WTC11 (cell line): ENCODE measurements around the gene IRS2. TPM values are rescaled to one million over a fixed set of nuclear protein-coding genes. Genes with fewer than 3 reads are reported as not detected.
A peak's percentile ranks its signal among the peaks of the same experiment; 100 is the strongest.

ENCODE experiments used
- ATAC-seq: fragments of 200-7000 bp; cut with Tn5 transposase; 2 replicates; pipeline ENCODE4 v1.10.0; 2021; ENCODE audit warnings: mild to moderate bottlenecking, moderate library complexity
- CTCF ChIA-PET: fragments of 300-600 bp; sonication (Branson Sonifier 250); formaldehyde crosslinking; loops from one replicate; lab custom pipeline; 2021; ENCODE audit warnings: antibody characterized with exemption; lab: Charles Lee
- POLR2A ChIA-PET: fragments of 350-600 bp; sonication (Branson Sonifier 250); formaldehyde crosslinking; loops from one replicate; lab custom pipeline; 2021; ENCODE audit warnings: antibody characterized with exemption; lab: Charles Lee
- DNase-seq: peaks from one replicate; pipeline ENCODE4 v3.0.0; 2021; ENCODE audit warnings: low spot score
- H3K27ac Mint-ChIP-seq: 2 replicates; pipeline ENCODE4 v1.8.0; 2021; ENCODE audit warnings: mixed read lengths
- H3K27me3 Mint-ChIP-seq: 2 replicates; pipeline ENCODE4 v1.8.0; 2021; ENCODE audit warnings: low read depth, mild to moderate bottlenecking, moderate library complexity, mixed read lengths
- H3K36me3 Mint-ChIP-seq: 2 replicates; pipeline ENCODE4 v1.8.0; 2021; ENCODE audit warnings: mixed read lengths
- H3K4me1 Mint-ChIP-seq: 2 replicates; pipeline ENCODE4 v1.8.0; 2022; ENCODE audit warnings: mixed read lengths
- H3K4me3 Mint-ChIP-seq: 2 replicates; pipeline ENCODE4 v1.8.0; 2021; ENCODE audit warnings: mild to moderate bottlenecking, moderate library complexity, mixed read lengths
- H3K9me3 Mint-ChIP-seq: 2 replicates; pipeline ENCODE4 v1.8.0; 2021; ENCODE audit warnings: mixed read lengths
- ATF1 ChIP-seq: sonication (generic); formaldehyde crosslinking; IDR thresholded peaks from 2 replicates; pipeline ENCODE4 v1.8.1; 2023; ENCODE audit warnings: mild to moderate bottlenecking, moderate library complexity, missing genetic modification reagents
- ATF2 ChIP-seq: sonication (generic); formaldehyde crosslinking; IDR thresholded peaks from 2 replicates; pipeline ENCODE4 v1.8.1; 2022; ENCODE audit warnings: low read depth, missing genetic modification reagents, borderline replicate concordance
- EMX1 ChIP-seq: fragments of 250-450 bp; sonication (Bioruptor Pico); IDR thresholded peaks from 2 replicates; pipeline ENCODE4 v1.8.0; 2021; ENCODE audit warnings: mild to moderate bottlenecking
- FOXJ3 ChIP-seq: sonication (generic); formaldehyde crosslinking; IDR thresholded peaks from 2 replicates; pipeline ENCODE4 v1.9.0; 2021; ENCODE audit warnings: missing genetic modification reagents, mild to moderate bottlenecking, borderline replicate concordance
- FOXK1 ChIP-seq: sonication (generic); formaldehyde crosslinking; IDR thresholded peaks from 2 replicates; pipeline ENCODE4 v1.8.0; 2022; ENCODE audit warnings: mild to moderate bottlenecking, moderate library complexity, missing genetic modification reagents
- FOXP1 ChIP-seq: sonication (generic); formaldehyde crosslinking; IDR thresholded peaks from 2 replicates; pipeline ENCODE4 v1.8.0; 2022; ENCODE audit warnings: missing genetic modification reagents, mild to moderate bottlenecking, moderate library complexity, borderline replicate concordance
- GTF2I ChIP-seq: fragments of 250-450 bp; sonication (Bioruptor Pico); conservative IDR thresholded peaks from 2 replicates; pipeline ENCODE4 v1.4.0; 2021; ENCODE audit warnings: mild to moderate bottlenecking
- IRF2 ChIP-seq: sonication (generic); formaldehyde crosslinking; IDR thresholded peaks from 2 replicates; pipeline ENCODE4 v1.8.0; 2022; ENCODE audit warnings: low read depth, missing genetic modification reagents, borderline replicate concordance
- MAX ChIP-seq: sonication (generic); formaldehyde crosslinking; IDR thresholded peaks from 2 replicates; pipeline ENCODE4 v1.8.0; 2022; ENCODE audit warnings: mild to moderate bottlenecking, missing genetic modification reagents
- MXD4 ChIP-seq: fragments of 250-450 bp; sonication (Bioruptor Pico); IDR thresholded peaks from 2 replicates; pipeline ENCODE4 v1.8.0; 2021; ENCODE audit warnings: mild to moderate bottlenecking, moderate library complexity, borderline replicate concordance
- NFYB ChIP-seq: sonication (generic); formaldehyde crosslinking; conservative IDR thresholded peaks from 2 replicates; pipeline ENCODE4 v1.8.0; 2022; ENCODE audit warnings: low read depth, missing genetic modification reagents
- NR1H2 ChIP-seq: sonication (generic); formaldehyde crosslinking; IDR thresholded peaks from 2 replicates; pipeline ENCODE4 v1.9.0; 2021; ENCODE audit warnings: mild to moderate bottlenecking, moderate library complexity, missing genetic modification reagents
- PRRX2 ChIP-seq: fragments of 250-450 bp; sonication (Bioruptor Pico); IDR thresholded peaks from 2 replicates; pipeline ENCODE4 v1.8.0; 2021; ENCODE audit warnings: mild to moderate bottlenecking
- RORB ChIP-seq: fragments of 250-450 bp; sonication (Bioruptor Pico); IDR thresholded peaks from 2 replicates; pipeline ENCODE4 v1.9.0; 2021; ENCODE audit warnings: mild to moderate bottlenecking
- SMAD3 ChIP-seq: sonication (generic); formaldehyde crosslinking; IDR thresholded peaks from 2 replicates; pipeline ENCODE4 v1.8.0; 2022; ENCODE audit warnings: missing genetic modification reagents, mild to moderate bottlenecking, borderline replicate concordance
- TEAD4 ChIP-seq: sonication (generic); formaldehyde crosslinking; IDR thresholded peaks from 2 replicates; pipeline ENCODE4 v1.8.0; 2022; ENCODE audit warnings: mild to moderate bottlenecking, missing genetic modification reagents
- ZNF232 ChIP-seq: sonication (generic); formaldehyde crosslinking; IDR thresholded peaks from 2 replicates; pipeline ENCODE4 v1.8.0; 2022; ENCODE audit warnings: mild to moderate bottlenecking, missing genetic modification reagents
- ZNF263 ChIP-seq: sonication (generic); formaldehyde crosslinking; IDR thresholded peaks from 2 replicates; pipeline ENCODE4 v1.8.1; 2022; ENCODE audit warnings: low read depth, mild to moderate bottlenecking, moderate library complexity, missing genetic modification reagents
- ZNF423 ChIP-seq: fragments of 250-450 bp; sonication (Bioruptor Pico); IDR thresholded peaks from 2 replicates; pipeline ENCODE4 v2.1.2; 2022; ENCODE audit warnings: mild to moderate bottlenecking, moderate library complexity
- ZNF671 ChIP-seq: fragments of 250-450 bp; sonication (Bioruptor Pico); IDR thresholded peaks from 2 replicates; pipeline ENCODE4 v1.8.0; 2021; ENCODE audit warnings: mild to moderate bottlenecking
- ZSCAN18 ChIP-seq: fragments of 250-450 bp; sonication (Bioruptor Pico); IDR thresholded peaks from 2 replicates; pipeline ENCODE4 v2.1.2; 2022; ENCODE audit warnings: mild to moderate bottlenecking, moderate library complexity
- total RNA-seq: library from RNA; stranded (reverse); gene quantifications from 3 replicates; pipeline ENCODE4 v1.2.3, GENCODE V29; 2021
- TF ChIP-seq, protein P1 (sequence below): sonication (generic); formaldehyde crosslinking; IDR thresholded peaks from 2 replicates; pipeline ENCODE4 v1.8.0; 2022; ENCODE audit warnings: mild to moderate bottlenecking, missing genetic modification reagents
- TF ChIP-seq, protein P2 (sequence below): fragments of 250-450 bp; sonication (Bioruptor Pico); IDR thresholded peaks from 2 replicates; pipeline ENCODE4 v1.8.0; 2021; ENCODE audit warnings: mild to moderate bottlenecking
- TF ChIP-seq, protein P3 (sequence below): sonication (generic); formaldehyde crosslinking; IDR thresholded peaks from 2 replicates; pipeline ENCODE4 v1.8.1; 2023; ENCODE audit warnings: mild to moderate bottlenecking, missing genetic modification reagents

Gene IRS2
- total RNA-seq, 1 experiment from 2014 or later, result 20.5 TPM

DNA sequence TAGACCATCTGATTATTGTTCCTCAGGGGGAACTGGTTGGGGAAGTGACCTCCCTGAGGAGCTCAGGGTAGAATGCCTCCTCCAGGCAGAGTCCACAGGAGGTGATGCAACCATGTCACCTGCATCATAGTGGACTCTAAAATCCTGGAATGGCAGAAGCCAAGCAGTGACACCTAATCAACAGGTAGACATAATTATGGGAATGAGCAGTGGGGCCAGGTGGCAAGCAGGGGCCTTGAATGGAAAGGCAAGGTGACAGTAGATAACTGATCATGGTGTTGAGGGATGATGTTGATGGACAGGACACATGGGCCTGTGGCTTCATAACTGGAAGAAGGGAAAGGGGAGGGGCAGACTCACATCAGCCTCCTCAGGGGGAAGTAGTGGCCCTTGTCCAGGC lies 27.3 kb upstream of the IRS2 start (continued):
- TF ChIP-seq, protein P1, sequence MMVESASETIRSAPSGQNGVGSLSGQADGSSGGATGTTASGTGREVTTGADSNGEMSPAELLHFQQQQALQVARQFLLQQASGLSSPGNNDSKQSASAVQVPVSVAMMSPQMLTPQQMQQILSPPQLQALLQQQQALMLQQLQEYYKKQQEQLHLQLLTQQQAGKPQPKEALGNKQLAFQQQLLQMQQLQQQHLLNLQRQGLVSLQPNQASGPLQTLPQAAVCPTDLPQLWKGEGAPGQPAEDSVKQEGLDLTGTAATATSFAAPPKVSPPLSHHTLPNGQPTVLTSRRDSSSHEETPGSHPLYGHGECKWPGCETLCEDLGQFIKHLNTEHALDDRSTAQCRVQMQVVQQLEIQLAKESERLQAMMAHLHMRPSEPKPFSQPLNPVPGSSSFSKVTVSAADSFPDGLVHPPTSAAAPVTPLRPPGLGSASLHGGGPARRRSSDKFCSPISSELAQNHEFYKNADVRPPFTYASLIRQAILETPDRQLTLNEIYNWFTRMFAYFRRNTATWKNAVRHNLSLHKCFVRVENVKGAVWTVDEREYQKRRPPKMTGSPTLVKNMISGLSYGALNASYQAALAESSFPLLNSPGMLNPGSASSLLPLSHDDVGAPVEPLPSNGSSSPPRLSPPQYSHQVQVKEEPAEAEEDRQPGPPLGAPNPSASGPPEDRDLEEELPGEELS, result no peak
- TF ChIP-seq ZNF671 (CRISPR knock-in tag) (no peak), ZSCAN18 (CRISPR knock-in tag) (no peak), ATF2 (CRISPR knock-in tag) (no peak), ATF1 (no peak), SMAD3 (no peak)

DNA sequence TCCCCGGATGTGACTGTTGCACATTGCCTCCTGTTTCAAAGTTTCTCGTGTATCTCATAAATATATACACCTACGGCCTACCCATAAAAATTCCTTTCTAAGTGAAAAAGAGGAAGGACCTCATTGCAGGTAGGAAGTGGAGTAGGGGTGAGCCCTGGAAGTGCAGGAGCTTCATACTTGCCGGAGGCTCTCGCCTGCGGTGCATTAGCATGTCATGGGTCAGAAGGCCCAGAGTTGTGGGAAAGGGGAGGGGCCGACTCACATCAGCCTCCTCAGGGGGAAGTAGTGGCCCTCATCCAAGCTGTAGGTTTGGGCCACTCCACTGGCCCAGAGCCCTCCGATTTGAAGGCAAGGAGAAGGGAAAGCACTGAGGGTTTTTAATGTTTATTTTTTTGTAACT lies 26.0 kb upstream of the IRS2 start:
- no peaks in the 10 kb centered on the region for H3K9me3 Mint-ChIP-seq
- CTCF ChIA-PET, result interaction anchor here (1.0 kb wide), 1 partner anchor 29 kb away, joined by 4 read pairs; no protein-coding TSS in a partner anchor
- no peak for TF ChIP-seq EMX1 (CRISPR knock-in tag)
- TF ChIP-seq RORB (CRISPR knock-in tag), result no peak
- TF ChIP-seq FOXJ3 (CRISPR knock-in tag), result no peak
- TF ChIP-seq GTF2I (CRISPR knock-in tag), result no peak
- TF ChIP-seq, all 79 proteins: peak for 0
- DNase-seq, result no peak
- Mint-ChIP-seq H3K27me3 (no peaks in the 10 kb centered on the region), H3K4me1 (peaks cover 17% of the 10 kb centered on the region), H3K4me3 (no peak overlapping the region), H3K36me3 (no peaks in the 10 kb centered on the region), H3K27ac (no peak overlapping the region)
- POLR2A ChIA-PET, result no interaction called here
- ATAC-seq, result peak; percentile 67

DNA sequence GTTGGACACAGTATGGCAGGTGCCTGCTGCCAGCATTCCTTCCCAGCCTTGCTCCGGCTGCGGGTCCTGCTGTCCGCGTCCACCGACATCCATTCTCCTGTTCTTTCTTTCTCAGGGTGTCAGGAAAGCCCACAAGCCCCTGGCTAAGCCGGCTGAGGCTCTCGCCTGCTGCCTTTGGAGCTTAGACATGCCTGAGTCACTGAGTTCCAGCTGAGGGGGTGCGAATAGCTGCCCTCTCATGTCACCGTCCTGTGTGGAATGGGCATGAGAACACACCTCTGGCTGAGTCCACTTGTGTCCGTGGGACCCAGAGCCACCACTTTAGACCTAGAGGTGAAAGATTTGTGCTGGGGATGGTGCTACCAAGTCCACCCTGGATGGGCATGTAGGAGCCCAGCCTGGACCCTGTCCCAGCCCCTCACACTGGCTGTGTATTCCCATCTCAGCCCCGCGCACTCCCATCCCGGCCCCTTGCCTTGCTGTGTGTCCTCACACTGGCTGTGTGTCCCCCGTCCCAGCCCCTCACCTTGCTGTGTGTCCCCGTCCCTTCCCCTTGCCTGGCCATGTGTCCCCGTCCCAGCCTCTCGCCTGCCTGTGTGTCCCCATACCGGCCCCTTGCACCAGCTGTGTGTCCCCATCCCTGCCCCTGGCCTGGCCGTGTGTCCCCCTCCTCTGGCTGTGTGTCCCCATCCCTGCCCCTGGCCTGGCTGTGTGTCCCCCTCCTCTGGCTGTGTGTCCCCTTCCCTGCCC lies 24.6 kb upstream of the IRS2 start:
- no peak overlapping the region for H3K27ac Mint-ChIP-seq
- no peaks in the 10 kb centered on the region for H3K9me3 Mint-ChIP-seq
- H3K36me3 Mint-ChIP-seq, result no peaks in the 10 kb centered on the region
- ChIA-PET CTCF (no interaction called here), POLR2A (no interaction called here)
- H3K4me1 Mint-ChIP-seq, result peaks cover 3% of the 10 kb centered on the region
- H3K4me3 Mint-ChIP-seq, result no peak overlapping the region
- DNase-seq (no peak), ATAC-seq (no peak)
- H3K27me3 Mint-ChIP-seq, result no peaks in the 10 kb centered on the region
- TF ChIP-seq FOXK1 (CRISPR knock-in tag), result no peak
- no peak for TF ChIP-seq ZNF263 (CRISPR knock-in tag)
- no peak for TF ChIP-seq FOXP1 (CRISPR knock-in tag)
- no peak for TF ChIP-seq TEAD4 (CRISPR knock-in tag)
- no peak for TF ChIP-seq ZNF232 (CRISPR knock-in tag)
- no peak for TF ChIP-seq FOXJ3 (CRISPR knock-in tag)
- TF ChIP-seq, protein P2, sequence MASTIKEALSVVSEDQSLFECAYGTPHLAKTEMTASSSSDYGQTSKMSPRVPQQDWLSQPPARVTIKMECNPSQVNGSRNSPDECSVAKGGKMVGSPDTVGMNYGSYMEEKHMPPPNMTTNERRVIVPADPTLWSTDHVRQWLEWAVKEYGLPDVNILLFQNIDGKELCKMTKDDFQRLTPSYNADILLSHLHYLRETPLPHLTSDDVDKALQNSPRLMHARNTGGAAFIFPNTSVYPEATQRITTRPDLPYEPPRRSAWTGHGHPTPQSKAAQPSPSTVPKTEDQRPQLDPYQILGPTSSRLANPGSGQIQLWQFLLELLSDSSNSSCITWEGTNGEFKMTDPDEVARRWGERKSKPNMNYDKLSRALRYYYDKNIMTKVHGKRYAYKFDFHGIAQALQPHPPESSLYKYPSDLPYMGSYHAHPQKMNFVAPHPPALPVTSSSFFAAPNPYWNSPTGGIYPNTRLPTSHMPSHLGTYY (CRISPR knock-in tag), result no peak
- TF ChIP-seq IRF2 (CRISPR knock-in tag), result no peak
- TF ChIP-seq MXD4 (CRISPR knock-in tag), result no peak
- no peak for TF ChIP-seq PRRX2 (CRISPR knock-in tag)
- TF ChIP-seq MAX (CRISPR knock-in tag), result no peak
- no peak for TF ChIP-seq NFYB (CRISPR knock-in tag)
- TF ChIP-seq, protein P3, sequence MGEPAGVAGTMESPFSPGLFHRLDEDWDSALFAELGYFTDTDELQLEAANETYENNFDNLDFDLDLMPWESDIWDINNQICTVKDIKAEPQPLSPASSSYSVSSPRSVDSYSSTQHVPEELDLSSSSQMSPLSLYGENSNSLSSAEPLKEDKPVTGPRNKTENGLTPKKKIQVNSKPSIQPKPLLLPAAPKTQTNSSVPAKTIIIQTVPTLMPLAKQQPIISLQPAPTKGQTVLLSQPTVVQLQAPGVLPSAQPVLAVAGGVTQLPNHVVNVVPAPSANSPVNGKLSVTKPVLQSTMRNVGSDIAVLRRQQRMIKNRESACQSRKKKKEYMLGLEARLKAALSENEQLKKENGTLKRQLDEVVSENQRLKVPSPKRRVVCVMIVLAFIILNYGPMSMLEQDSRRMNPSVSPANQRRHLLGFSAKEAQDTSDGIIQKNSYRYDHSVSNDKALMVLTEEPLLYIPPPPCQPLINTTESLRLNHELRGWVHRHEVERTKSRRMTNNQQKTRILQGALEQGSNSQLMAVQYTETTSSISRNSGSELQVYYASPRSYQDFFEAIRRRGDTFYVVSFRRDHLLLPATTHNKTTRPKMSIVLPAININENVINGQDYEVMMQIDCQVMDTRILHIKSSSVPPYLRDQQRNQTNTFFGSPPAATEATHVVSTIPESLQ, result no peak
- no peak for TF ChIP-seq ZNF423 (CRISPR knock-in tag)
- no peak for TF ChIP-seq NR1H2 (CRISPR knock-in tag)
- TF ChIP-seq, protein P1, result no peak
